CD14-positive monocyte (primary cell): ENCODE measurements around the gene FANCI. TPM values are rescaled to one million over a fixed set of nuclear protein-coding genes. Genes with fewer than 3 reads are reported as not detected.

ENCODE experiments used
- DNase-seq, 3 donors: peaks; one replicate each; pipeline ENCODE4 v3.0.0-alpha.2; 2011 to 2022
- H2AFZ ChIP-seq: 2 replicates; pipeline ENCODE4 v1.6.0; 2012; ENCODE audit warnings: mild to moderate bottlenecking, low read depth, low read length, inconsistent platforms; ENCODE audit not compliant: insufficient read depth, poor library complexity, severe bottlenecking
- H3K27ac ChIP-seq, 2 donors: 1 replicate in 1 of 2; 2 replicates in 1 of 2; pipeline ENCODE4 v1.5.1; 2012 to 2013; ENCODE audit warnings: low read length in 2 of 2, control low read depth in 1 of 2, inconsistent platforms in 1 of 2, low read depth in 1 of 2, mild to moderate bottlenecking in 1 of 2
- H3K27me3 ChIP-seq, 2 donors: one replicate each; pipeline versions ENCODE4 v1.6.0 to v1.6.1; 2011 to 2013; ENCODE audit warnings: low read length in 2 of 2; ENCODE audit not compliant: control insufficient read depth in 2 of 2, insufficient read depth in 2 of 2
- H3K36me3 ChIP-seq, 2 donors: replicated peaks in 1 of 2; 1 replicate in 1 of 2; 2 replicates in 1 of 2; pipeline versions ENCODE4 v1.5.1 to v1.6.1; 2012 to 2013; ENCODE audit warnings: low read length in 2 of 2, control low read depth in 1 of 2, inconsistent platforms in 1 of 2, mild to moderate bottlenecking in 1 of 2; ENCODE audit not compliant: insufficient read depth in 2 of 2, control insufficient read depth in 1 of 2
- H3K4me1 ChIP-seq, 2 donors: 1 replicate in 1 of 2; 2 replicates in 1 of 2; pipeline versions ENCODE4 v1.5.1 to v1.6.1; 2012 to 2013; ENCODE audit warnings: low read length in 2 of 2, control low read depth in 1 of 2, inconsistent platforms in 1 of 2, mild to moderate bottlenecking in 1 of 2, moderate library complexity in 1 of 2; ENCODE audit not compliant: insufficient read depth in 2 of 2, control insufficient read depth in 1 of 2
- H3K4me2 ChIP-seq: replicated peaks from 2 replicates; pipeline ENCODE3; 2012; ENCODE audit warnings: low read length, moderate library complexity, mild to moderate bottlenecking; ENCODE audit not compliant: poor library complexity, severe bottlenecking; ENCODE audit errors: extremely low read depth
- H3K4me3 ChIP-seq, 3 experiments: fragments of 200-600 bp in 1 of 3; sonication (generic) in 1 of 3; replicated peaks in 1 of 3; 1 replicate in 2 of 3; 2 replicates in 1 of 3; pipeline ENCODE4 v1.5.1; 2011 to 2013; ENCODE audit warnings: low read length in 3 of 3, mild to moderate bottlenecking in 3 of 3, control low read depth in 2 of 3, low read depth in 2 of 3, inconsistent platforms in 1 of 3, moderate library complexity in 1 of 3
- H3K79me2 ChIP-seq: 2 replicates; pipeline ENCODE4 v1.6.0; 2012; ENCODE audit warnings: mild to moderate bottlenecking, control low read depth, inconsistent platforms, low read length, moderate library complexity; ENCODE audit not compliant: insufficient read depth
- H3K9ac ChIP-seq: 2 replicates; pipeline ENCODE4 v1.6.0; 2017; ENCODE audit warnings: low read length, mild to moderate bottlenecking; ENCODE audit not compliant: insufficient read depth, poor library complexity, severe bottlenecking
- H3K9me3 ChIP-seq, 2 donors: replicated peaks in 1 of 2; 1 replicate in 1 of 2; 2 replicates in 1 of 2; pipeline versions ENCODE4 v1.5.1 to v1.6.1; 2012 to 2013; ENCODE audit warnings: low read length in 2 of 2, control low read depth in 1 of 2; ENCODE audit not compliant: control insufficient read depth in 1 of 2, insufficient read depth in 1 of 2
- H4K20me1 ChIP-seq: 2 replicates; pipeline ENCODE4 v1.6.0; 2012; ENCODE audit warnings: mild to moderate bottlenecking, low read length, control low read depth, moderate library complexity; ENCODE audit not compliant: insufficient read depth
- H3K27ac Mint-ChIP-seq, 7 donors: one replicate each; pipeline ENCODE4 v1.8.0; 2020; ENCODE audit warnings: mild to moderate bottlenecking in 7 of 7, mixed read lengths in 7 of 7, moderate library complexity in 6 of 7, inconsistent platforms in 2 of 7
- H3K27me3 Mint-ChIP-seq, 3 donors: one replicate each; pipeline ENCODE4 v1.8.0; 2021 to 2022; ENCODE audit warnings: low read depth in 3 of 3, mild to moderate bottlenecking in 3 of 3, mixed read lengths in 3 of 3, moderate library complexity in 3 of 3, inconsistent platforms in 1 of 3
- H3K36me3 Mint-ChIP-seq, 2 donors: one replicate each; pipeline ENCODE4 v1.8.0; 2020; ENCODE audit warnings: mixed read lengths in 2 of 2, inconsistent platforms in 1 of 2, mild to moderate bottlenecking in 1 of 2
- H3K4me1 Mint-ChIP-seq: one replicate; pipeline ENCODE4 v1.8.0; 2020; ENCODE audit warnings: mild to moderate bottlenecking, mixed read lengths
- H3K4me3 Mint-ChIP-seq, 2 donors: one replicate each; pipeline ENCODE4 v1.8.0; 2020; ENCODE audit warnings: mild to moderate bottlenecking in 2 of 2, mixed read lengths in 2 of 2, moderate library complexity in 1 of 2
- H3K9me3 Mint-ChIP-seq, 7 donors: one replicate each; pipeline ENCODE4 v1.8.0; 2020 to 2022; ENCODE audit warnings: mixed read lengths in 7 of 7, mild to moderate bottlenecking in 6 of 7, moderate library complexity in 6 of 7, inconsistent platforms in 2 of 7
- CTCF ChIP-seq: fragments of 200-600 bp; IDR thresholded peaks from one replicate; pipeline ENCODE4 v1.8.0; 2022; ENCODE audit warnings: antibody characterized with exemption, mild to moderate bottlenecking
- WGBS: methylation state at CpG from one replicate; pipeline ENCODE4 v1.1.5; 2013; ENCODE audit warnings: missing lambda C conversion rate; ENCODE audit not compliant: insufficient coverage; 5-methylcytosine and 5-hydroxymethylcytosine counted together
- intact Hi-C, 2 donors: fragments of 100-400 bp; cut with micrococcal nuclease; formaldehyde crosslinking; loops; one replicate each; pipeline versions ENCODE4 v1.15.0 to v1.15.1; 2023
- polyA plus RNA-seq, 3 donors: library from polyadenylated mRNA; depleted of rRNA in 1 of 3; unstranded in 2 of 3; stranded (reverse) in 1 of 3; fragments of 300-500 nt in 2 of 3; fragments of >200 nt in 1 of 3; fragmentation: Illumina TruSeq in 2 of 3; gene quantifications; 1 replicate in 2 of 3; 2 replicates in 1 of 3; pipeline ENCODE4 v1.2.3, GENCODE V29; 2012 to 2021

FANCI gene
- polyA plus RNA-seq, 3 donors: 1.4 to 2.6 (median 1.5) TPM

GRCh38 chr15:89211678-89212170 lies 32.1 kb upstream of the FANCI start:
- Mint-ChIP-seq H3K4me3 (no peak overlapping the region), H3K4me1 (peaks cover 4% of the 10 kb centered on the region), H3K27me3 (peaks cover 0 to 2% (median 2%) of the 10 kb centered on the region in 3 donors), H3K36me3 (no peaks in the 10 kb centered on the region), H3K9me3 (no peaks in the 10 kb centered on the region), H3K27ac (no peak overlapping the region)
- intact Hi-C loops: no loop called here
- WGBS: 97% methylated on average over 4 of the region's 5 CpGs
- H3K79me2 ChIP-seq: no peaks in the 10 kb centered on the region
- no peak for DNase-seq
- H3K9me3 ChIP-seq: no peaks in the 10 kb centered on the region
- H3K36me3 ChIP-seq: no peaks in the 10 kb centered on the region
- no peak overlapping the region for H2AFZ ChIP-seq
- no peak overlapping the region for H3K4me3 ChIP-seq
- H3K4me1 ChIP-seq: peaks cover 3% of the 10 kb centered on the region in 2 donors
- H3K27me3 ChIP-seq: no peaks in the 10 kb centered on the region
- no peaks in the 10 kb centered on the region for H4K20me1 ChIP-seq
- no peak overlapping the region for H3K9ac ChIP-seq
- no peak overlapping the region for H3K27ac ChIP-seq
- H3K4me2 ChIP-seq: no peak overlapping the region
- TF ChIP-seq CTCF: no peak

GRCh38 chr15:89215627-89216026 lies 28.2 kb upstream of the FANCI start:
- H3K4me2 ChIP-seq: no peak overlapping the region
- no peak for TF ChIP-seq CTCF
- Mint-ChIP-seq H3K27ac (no peak overlapping the region), H3K4me1 (no peaks in the 10 kb centered on the region), H3K36me3 (no peaks in the 10 kb centered on the region), H3K27me3 (peaks cover 2 to 4% (median 2%) of the 10 kb centered on the region in 3 donors), H3K9me3 (no peaks in the 10 kb centered on the region), H3K4me3 (no peak overlapping the region)
- WGBS: 96% methylated on average over 2 of the region's 2 CpGs
- DNase-seq: no peak
- no peak overlapping the region for H3K9ac ChIP-seq
- H4K20me1 ChIP-seq: no peaks in the 10 kb centered on the region
- H3K9me3 ChIP-seq: no peaks in the 10 kb centered on the region
- H3K27me3 ChIP-seq: no peaks in the 10 kb centered on the region
- no peak overlapping the region for H3K4me3 ChIP-seq
- H2AFZ ChIP-seq: no peak overlapping the region
- intact Hi-C loops: no loop called here
- H3K4me1 ChIP-seq: no peaks in the 10 kb centered on the region
- no peak overlapping the region for H3K27ac ChIP-seq
- H3K36me3 ChIP-seq: no peaks in the 10 kb centered on the region
- H3K79me2 ChIP-seq: no peaks in the 10 kb centered on the region
